ENCODE data around the gene PODXL2.

PODXL2 gene

DNA sequence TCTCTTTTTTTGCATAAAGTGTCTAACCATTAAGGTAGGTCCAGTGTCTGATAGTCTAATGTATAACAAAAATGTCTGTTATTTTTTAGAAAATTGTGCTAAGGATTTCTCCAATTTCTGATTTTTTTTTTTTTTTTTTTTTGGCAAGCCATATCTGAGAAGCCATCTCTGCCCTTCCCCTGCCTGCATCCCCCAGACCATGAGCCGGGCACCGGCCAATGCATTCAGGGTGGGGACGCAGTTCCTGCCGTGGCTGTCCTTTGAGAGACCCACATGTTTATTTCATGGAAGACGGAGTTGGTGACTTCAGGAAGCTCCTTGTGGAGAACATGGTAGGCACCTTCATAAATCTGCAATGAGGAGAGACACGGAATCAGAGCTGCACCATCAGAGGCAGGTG lies 63.0 kb downstream of the PODXL2 start:
- Histone ChIP-seq H3K27ac (ENCODE audit: low read length) (no peak overlapping the region), H4K20me1 (ENCODE audit: insufficient read depth, low read length) (no peaks in the 10 kb centered on the region), H3K36me3 (ENCODE audit: insufficient read depth, low read length) (no peaks in the 10 kb centered on the region), H3K27me3 (ENCODE audit: insufficient read depth, low read length, poor library complexity) (no peaks in the 10 kb centered on the region), H3K4me2 (ENCODE audit: insufficient read depth, low read length) (no peak overlapping the region), H3K9ac (ENCODE audit: low read depth, low read length) (no peak overlapping the region), H3K4me1 (ENCODE audit: insufficient read depth, low read length) (no peaks in the 10 kb centered on the region), H3K79me2 (ENCODE audit: insufficient read depth, low read length) (no peaks in the 10 kb centered on the region), H2AFZ (ENCODE audit: low read depth, low read length) (no peak overlapping the region), H3K9me3 (ENCODE audit: insufficient read depth, low read length, severe bottlenecking) (no peaks in the 10 kb centered on the region), H3K4me3 (ENCODE audit: low read depth in 1 of 2, low read length in 2 of 2) (no peak overlapping the region)
- no peak for ATAC-seq (ENCODE audit: insufficient read depth, low read depth)
- TF ChIP-seq EZH2 (IDR thresholded peaks at IDR 0.05; ENCODE audit: borderline replicate concordance, low read depth, low read length, severe bottlenecking): no peak
- TF ChIP-seq, protein P1, sequence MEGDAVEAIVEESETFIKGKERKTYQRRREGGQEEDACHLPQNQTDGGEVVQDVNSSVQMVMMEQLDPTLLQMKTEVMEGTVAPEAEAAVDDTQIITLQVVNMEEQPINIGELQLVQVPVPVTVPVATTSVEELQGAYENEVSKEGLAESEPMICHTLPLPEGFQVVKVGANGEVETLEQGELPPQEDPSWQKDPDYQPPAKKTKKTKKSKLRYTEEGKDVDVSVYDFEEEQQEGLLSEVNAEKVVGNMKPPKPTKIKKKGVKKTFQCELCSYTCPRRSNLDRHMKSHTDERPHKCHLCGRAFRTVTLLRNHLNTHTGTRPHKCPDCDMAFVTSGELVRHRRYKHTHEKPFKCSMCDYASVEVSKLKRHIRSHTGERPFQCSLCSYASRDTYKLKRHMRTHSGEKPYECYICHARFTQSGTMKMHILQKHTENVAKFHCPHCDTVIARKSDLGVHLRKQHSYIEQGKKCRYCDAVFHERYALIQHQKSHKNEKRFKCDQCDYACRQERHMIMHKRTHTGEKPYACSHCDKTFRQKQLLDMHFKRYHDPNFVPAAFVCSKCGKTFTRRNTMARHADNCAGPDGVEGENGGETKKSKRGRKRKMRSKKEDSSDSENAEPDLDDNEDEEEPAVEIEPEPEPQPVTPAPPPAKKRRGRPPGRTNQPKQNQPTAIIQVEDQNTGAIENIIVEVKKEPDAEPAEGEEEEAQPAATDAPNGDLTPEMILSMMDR (IDR thresholded peaks at IDR 0.05; ENCODE audit: borderline replicate concordance, extremely low read depth, low read length, poor library complexity, severe bottlenecking): no peak
- DNase-seq: no peak

- no peak overlapping the region for H2AFZ ChIP-seq (ENCODE audit: low read depth, low read length)
- no peak overlapping the region for H3K4me3 ChIP-seq (ENCODE audit: low read depth in 1 of 2, low read length in 2 of 2)
- no peak overlapping the region for H3K9ac ChIP-seq (ENCODE audit: low read depth, low read length)
- H3K27ac ChIP-seq (ENCODE audit: low read length): no peak overlapping the region
- no peaks in the 10 kb centered on the region for H3K36me3 ChIP-seq (ENCODE audit: insufficient read depth, low read length)
- H3K9me3 ChIP-seq (ENCODE audit: insufficient read depth, low read length, severe bottlenecking): no peaks in the 10 kb centered on the region
- H3K79me2 ChIP-seq (ENCODE audit: insufficient read depth, low read length): no peaks in the 10 kb centered on the region
- no peaks in the 10 kb centered on the region for H3K27me3 ChIP-seq (ENCODE audit: insufficient read depth, low read length, poor library complexity)
- no peak for DNase-seq
- no peak overlapping the region for H3K4me2 ChIP-seq (ENCODE audit: insufficient read depth, low read length)
- no peak for TF ChIP-seq EZH2 (IDR thresholded peaks at IDR 0.05; ENCODE audit: borderline replicate concordance, low read depth, low read length, severe bottlenecking)
- TF ChIP-seq, protein P1 (IDR thresholded peaks at IDR 0.05; ENCODE audit: borderline replicate concordance, extremely low read depth, low read length, poor library complexity, severe bottlenecking): no peak
- no peaks in the 10 kb centered on the region for H4K20me1 ChIP-seq (ENCODE audit: insufficient read depth, low read length)
- H3K4me1 ChIP-seq (ENCODE audit: insufficient read depth, low read length): no peaks in the 10 kb centered on the region
- ATAC-seq (ENCODE audit: insufficient read depth, low read depth): no peak
Measured at GRCh38 chr3:127692501-127693335, 63.7 kb downstream of the PODXL2 start.

- no peaks in the 10 kb centered on the region for H3K9me3 ChIP-seq (ENCODE audit: insufficient read depth, low read length, severe bottlenecking)
Measured at GRCh38 chr3:127693336-127693843, 64.4 kb downstream of the PODXL2 start.

More at GRCh38 chr3:127693336-127693843, 64.4 kb downstream of the PODXL2 start:
- Histone ChIP-seq H2AFZ (ENCODE audit: low read depth, low read length) (no peak overlapping the region), H3K9ac (ENCODE audit: low read depth, low read length) (no peak overlapping the region), H3K36me3 (ENCODE audit: insufficient read depth, low read length) (no peaks in the 10 kb centered on the region), H3K4me2 (ENCODE audit: insufficient read depth, low read length) (no peak overlapping the region), H3K79me2 (ENCODE audit: insufficient read depth, low read length) (no peaks in the 10 kb centered on the region), H3K27me3 (ENCODE audit: insufficient read depth, low read length, poor library complexity) (no peaks in the 10 kb centered on the region), H4K20me1 (ENCODE audit: insufficient read depth, low read length) (no peaks in the 10 kb centered on the region), H3K4me1 (ENCODE audit: insufficient read depth, low read length) (no peaks in the 10 kb centered on the region), H3K27ac (ENCODE audit: low read length) (no peak overlapping the region), H3K4me3 (ENCODE audit: low read depth in 1 of 2, low read length in 2 of 2) (no peak overlapping the region)
- no peak for TF ChIP-seq EZH2 (IDR thresholded peaks at IDR 0.05; ENCODE audit: borderline replicate concordance, low read depth, low read length, severe bottlenecking)
- TF ChIP-seq, protein P1 (IDR thresholded peaks at IDR 0.05; ENCODE audit: borderline replicate concordance, extremely low read depth, low read length, poor library complexity, severe bottlenecking): no peak
- ATAC-seq (ENCODE audit: insufficient read depth, low read depth) (no peak), DNase-seq (no peak)

Measured in DND-41 (cell line).